Measurements from ENCODE around the gene TMEM9.

The TMEM9 gene

DNA sequence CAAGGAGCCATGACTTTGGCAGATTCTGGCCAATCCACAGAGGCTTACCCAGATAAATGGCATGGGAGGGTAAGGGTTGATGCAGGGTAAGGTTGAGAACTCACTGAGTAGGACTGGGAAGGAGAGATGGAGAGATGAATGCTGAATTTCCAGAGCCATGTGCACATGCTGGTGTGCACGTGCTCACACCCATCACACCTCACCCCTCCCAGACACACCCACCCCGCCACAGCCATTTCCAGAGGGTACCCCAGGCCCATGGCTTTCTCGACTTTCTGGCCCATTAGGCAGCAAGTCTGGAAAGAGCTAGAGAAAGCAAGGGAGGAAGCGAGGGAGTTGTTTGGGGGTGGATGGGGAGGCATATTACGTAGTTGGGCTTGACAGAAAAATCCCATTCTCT is 43.7 kb downstream of the TMEM9 start:
- no peak for DNase-seq (ENCODE audit: low read depth in 2 of 3, low spot score in 1 of 3)

DNA sequence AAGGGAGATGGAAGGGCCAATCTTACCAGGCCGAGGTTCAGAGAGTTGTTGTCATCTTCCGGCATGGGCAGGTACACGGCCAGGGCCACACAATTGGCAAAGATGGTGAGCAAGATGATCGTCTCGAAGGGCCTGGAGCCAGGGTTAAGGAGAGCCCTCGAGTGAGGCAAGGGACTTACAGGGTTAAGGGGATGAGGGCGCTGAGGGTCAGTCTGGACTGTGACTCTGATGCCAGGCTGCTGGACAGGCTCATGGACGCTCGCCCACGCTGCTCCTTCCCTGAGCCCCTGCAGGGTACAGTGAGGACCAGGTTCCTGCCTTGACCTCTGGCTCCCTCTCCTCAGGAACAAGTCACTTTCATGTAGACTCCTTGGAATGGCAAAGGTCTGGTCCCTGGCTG is 44.1 kb downstream of the TMEM9 start:
- DNase-seq (ENCODE audit: low read depth in 2 of 3, low spot score in 1 of 3), result no peak

DNA sequence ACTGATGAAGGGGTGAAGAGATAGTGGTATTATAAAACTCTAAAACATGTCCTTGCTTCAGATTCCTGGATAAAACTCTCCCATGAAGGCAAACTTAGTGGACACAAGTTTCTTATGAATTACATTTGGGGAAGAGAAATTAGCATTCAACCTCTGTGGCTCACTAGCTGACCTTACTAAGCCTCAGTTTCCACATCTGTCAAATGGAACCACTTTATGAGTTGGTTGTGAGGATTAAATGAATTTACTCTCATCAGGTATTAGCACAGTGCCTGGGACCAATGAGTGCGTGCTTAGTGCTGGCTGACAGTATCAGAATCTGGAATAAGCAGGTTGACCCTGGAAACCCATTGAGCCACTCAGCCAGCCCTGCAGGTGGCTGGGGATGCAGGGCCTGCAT is 44.6 kb downstream of the TMEM9 start:
- DNase-seq (ENCODE audit: low read depth in 2 of 3, low spot score in 1 of 3), result no peak

DNA sequence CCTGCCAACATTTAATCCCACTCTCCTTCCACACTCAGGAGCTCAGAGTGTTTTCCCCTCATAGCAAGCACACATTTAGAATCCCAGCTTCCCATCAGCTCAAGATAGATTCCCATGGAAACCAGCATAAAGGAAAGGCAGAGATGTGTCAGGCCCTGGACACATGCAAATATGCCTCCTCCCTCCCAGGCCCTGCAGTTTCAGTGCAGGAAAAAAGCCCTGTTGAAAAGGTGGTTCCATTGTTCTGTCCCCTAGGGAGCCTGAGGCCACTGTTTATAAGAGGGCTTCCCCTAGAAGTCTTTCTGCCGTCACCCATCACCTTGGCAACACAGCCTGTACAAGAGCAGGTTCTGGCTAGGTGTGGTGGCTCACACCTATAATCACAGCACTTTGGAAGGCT is 45.7 kb downstream of the TMEM9 start:
- DNase-seq (ENCODE audit: low read depth in 2 of 3, low spot score in 1 of 3), result no peak

DNA sequence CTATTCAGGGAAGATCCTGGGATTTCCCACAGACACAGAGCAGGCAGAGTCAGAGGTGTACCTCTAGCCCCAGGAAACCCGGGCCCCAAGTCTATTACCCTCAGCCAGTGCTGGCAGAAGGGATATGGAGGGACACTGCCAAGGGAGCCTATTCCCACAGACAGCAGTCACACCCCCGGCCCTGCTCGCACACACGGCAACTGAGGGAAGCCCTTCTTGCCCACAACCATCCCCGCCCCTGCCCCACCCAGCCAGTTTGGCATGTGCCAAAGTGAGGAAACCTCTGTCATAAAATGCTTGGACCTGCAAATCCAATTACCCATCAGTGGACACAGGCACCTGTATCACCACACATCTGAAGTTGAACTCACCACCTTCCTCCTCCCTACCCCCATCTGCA is 48.6 kb downstream of the TMEM9 start:
- no peak for DNase-seq (ENCODE audit: low read depth in 2 of 3, low spot score in 1 of 3)

DNA sequence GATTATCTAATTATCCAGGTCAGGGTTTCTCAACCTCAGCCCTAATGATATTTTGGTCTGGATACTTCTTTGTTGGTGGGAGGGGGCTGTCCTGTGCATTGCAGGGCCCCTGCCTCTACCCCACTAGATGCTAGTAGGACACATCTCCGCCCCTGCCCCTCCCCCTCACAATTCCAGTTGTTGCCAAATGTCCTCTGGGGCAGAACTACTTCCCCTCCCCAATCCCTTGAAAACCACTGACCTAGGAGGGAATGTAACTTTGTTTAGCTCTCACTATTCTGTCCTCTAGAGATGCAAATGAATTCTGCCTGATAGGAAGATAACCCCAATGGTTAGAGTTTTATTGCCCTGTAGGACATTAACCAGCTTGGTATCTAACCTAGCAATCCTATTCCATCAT is 50.1 kb downstream of the TMEM9 start:
- DNase-seq (ENCODE audit: low read depth in 2 of 3, low spot score in 1 of 3), result no peak

DNA sequence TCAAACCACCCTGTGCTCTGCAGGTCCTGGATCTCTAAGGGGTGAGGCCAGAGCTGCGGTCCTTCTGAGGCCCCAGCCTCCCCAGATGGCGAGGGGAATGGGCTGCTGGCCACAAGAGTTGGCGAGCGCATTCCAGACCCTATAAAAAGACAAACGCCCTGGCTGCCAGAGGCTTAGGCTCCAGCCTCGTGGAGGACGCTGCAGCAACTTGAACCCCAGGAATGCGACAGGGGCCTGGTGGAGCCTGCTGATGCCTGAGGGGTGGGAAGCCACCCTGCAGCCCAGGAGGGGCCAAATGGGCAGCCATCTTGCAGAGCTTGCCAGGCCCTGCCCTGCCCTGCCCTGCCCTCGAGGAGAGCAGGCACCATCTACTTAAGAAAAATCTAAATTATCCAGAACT is 50.6 kb downstream of the TMEM9 start:
- no peak for DNase-seq (ENCODE audit: low read depth in 2 of 3, low spot score in 1 of 3)

DNA sequence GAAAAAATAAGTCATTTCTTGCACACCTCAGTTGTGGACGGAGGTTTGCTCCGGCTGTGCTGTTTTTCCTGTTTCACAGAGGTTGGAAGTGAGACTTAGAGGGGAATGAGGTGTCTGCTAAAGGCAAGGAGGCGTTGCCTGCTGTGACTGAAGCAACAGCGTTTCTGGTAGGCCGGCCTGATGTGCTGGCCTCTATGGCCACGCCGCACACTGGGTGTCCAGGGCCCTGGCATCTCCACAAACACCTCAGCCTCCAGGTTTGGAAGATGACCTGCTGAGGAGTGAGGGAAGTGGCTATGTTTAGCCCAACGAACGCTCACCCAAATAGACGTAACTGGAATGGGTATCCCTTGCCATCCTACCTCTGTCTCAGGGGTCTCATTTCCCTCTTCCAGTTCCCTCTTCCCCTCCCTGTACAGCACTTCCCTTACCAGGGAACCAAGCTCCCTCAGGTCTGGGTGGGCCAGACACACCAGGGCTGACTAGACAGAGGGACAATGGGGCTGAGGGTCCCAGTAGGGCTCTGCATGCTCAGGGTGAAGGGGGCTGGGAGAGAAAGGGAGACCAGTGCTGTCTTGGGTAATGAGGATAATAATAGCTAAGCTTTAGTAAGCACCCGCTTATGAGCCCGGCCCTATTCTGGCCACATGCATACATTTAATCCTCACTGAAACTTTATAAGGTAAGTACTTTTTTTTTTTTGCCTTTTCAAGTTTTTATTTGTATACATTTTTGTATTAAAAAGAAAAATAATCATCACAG is 53.9 kb downstream of the TMEM9 start:
- no peak for DNase-seq (ENCODE audit: low read depth in 2 of 3, low spot score in 1 of 3)

DNA sequence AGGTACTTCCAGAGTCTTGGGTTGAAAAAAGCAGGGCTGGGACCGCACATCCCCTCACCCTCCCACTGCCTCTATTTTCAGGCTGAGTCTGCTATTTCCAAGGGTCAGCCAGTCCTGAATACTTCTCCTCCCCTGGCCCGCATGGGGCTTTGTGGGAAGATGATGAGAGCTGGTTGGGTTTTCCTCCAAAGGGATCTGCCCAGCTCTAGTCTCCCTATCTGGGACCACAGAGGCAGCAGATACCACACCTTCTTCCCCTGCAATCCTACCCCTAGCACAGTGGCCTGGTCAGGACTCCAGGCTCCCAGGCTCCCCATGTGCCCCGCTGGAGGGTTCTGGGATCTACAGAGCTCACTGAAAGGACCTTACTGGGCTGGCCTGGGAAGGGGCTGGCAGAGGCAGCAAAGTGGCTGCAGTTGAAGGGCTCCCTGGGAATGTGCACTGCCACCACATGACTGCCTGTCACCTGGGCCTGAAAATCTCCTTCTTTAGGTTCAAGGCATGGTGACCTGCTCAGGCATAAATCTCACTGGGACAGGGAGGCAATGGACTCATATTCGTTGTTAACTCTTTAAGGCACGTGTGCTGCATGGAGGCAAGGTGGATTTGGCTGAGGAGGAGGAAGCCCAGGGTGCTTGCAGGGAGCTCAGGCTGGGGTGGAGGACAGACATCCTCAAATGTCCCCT is 55.1 kb downstream of the TMEM9 start:
- no peak for DNase-seq (ENCODE audit: low read depth in 2 of 3, low spot score in 1 of 3)

DNA sequence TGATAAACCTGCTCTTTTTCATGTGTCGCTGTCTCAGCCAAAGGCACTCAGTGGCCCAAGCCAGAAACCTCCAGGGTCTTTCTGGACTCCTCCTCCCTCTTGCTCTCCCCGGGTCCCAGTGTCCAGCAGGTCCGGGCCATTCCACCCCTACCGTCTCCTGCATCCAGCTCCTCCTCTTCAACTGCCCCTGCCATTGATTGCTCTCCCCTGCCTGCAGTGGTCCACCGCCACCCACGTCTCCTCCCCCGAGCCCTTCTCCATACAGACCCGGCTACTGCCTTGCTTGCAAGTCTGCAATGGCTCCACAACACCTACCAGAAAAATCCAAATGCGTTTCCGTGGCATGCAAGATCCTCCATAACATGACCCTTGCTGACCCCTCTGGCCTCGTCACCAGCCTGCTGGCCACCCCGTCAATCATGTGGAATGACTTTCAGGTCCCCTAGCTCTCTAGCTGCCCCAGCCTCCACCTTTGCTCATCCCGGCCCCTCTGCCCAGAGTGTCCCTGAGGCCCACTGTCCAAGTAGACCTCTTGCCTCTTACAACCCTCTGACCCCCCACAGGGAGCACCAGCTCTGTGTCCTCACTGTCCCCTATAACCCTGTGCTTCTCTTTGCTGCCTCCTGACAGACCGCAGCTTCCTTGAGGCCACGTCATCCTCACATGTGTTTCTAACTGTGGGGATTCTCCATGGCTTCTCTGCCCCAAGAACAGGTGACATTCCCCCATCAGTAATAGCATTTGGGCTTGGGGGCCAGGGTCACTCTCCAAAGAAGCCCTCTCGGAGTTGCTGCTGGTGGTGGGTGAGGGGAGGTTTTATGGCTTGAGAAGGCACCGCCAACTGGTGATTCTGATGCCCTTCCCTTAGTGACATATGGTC is 57.1 kb downstream of the TMEM9 start:
- no peak for DNase-seq (ENCODE audit: low read depth in 2 of 3, low spot score in 1 of 3)

DNA sequence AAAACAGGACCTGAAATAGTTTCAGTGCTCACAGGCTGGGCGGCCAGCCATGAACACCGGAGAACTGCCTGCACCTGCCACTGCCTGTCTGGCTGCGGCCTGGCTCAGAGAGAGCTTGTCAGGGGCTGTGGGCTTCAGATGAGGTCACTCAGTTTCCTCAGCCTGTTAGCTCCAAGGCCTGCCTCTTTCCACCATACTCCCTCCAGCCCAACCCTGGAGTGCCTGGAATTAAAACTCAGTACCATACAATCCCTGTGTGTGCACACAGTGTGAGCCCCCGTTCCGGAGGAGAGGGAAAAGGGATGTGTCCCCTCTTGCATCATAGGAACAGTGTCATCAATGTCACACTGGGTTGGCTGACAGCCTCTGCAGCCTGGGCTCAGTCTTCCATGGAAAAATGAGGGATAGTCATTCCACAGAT is 58.2 kb downstream of the TMEM9 start:
- no peak for DNase-seq (ENCODE audit: low read depth in 2 of 3, low spot score in 1 of 3)

DNA sequence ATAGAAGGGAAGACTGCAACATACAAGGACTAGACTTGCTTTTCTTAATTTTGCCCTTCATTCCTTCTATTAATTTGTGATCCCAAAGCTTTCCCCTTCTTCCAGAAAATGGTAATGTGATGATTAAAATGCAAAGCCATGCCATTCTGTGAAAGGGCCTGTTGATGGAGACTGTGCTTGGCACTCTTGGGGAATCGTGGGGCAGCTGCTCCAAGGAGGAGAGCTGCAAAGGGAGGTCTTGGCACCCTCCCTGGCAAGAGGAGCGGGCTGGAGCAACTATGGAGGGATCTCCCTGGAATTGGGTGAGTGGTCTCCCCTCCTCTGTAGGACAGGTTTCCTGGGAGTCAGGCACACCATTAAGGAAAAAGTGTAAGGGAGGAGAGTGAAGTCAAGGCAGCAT is 58.7 kb downstream of the TMEM9 start:
- DNase-seq (ENCODE audit: low read depth in 2 of 3, low spot score in 1 of 3), result no peak

DNA sequence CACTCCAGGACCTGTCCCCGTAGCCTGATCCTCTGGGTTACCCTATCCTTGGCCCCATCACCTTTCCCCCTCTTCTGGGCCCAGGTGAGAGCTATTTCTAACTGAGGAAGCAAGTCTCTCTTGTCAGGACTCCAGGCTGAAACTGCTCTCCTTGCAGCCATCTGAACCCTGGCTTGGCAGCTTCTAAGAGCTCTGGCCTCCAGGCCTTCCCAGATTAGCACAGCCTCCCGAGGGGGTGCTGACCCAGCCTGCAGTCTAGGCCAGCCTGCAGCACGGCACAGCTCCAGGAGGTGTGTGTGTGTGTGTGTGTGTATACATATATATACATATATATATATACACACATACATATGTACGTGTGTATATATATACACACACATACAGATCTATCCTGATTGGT is 59.4 kb downstream of the TMEM9 start:
- no peak for DNase-seq (ENCODE audit: low read depth in 2 of 3, low spot score in 1 of 3)

DNA sequence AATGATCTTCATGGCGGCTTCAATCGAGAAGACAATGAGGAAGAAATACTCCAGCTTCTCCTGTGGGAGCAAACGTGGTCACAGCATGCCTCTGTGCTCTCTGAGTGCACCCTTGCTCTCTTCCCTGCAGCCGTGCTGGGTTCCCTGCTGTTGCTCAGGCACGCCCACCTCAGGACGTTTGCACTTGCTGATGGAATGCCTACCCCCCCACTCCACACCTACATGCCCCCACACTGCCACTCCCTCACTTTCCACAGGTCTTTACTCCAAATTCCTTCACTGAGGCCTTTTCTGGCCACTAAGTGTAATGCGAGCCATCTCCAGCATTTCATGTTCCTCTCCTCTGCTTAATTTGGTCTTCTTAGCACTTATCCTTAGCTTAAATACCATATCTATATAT is 60.3 kb downstream of the TMEM9 start:
- DNase-seq (ENCODE audit: low read depth in 2 of 3, low spot score in 1 of 3), result no peak

DNA sequence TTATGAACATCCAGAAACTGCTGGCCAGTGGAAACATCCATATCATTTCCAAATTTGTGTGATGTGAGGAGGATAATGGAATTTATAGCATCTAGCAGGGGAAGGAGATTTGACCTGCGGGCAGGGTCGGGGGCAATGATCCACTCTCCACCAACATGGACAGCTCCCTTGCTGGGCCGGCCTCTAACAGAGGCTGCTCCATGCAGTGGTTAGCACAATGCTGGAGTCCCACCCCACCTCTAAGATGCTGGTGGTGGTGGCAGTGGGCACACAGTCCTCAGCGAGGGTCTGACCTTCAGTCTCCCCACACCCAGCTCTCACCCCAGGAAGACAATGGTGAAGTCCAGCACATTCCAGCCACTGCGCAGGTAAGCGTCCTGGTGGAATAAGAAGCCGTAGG is 60.7 kb downstream of the TMEM9 start:
- DNase-seq (ENCODE audit: low read depth in 2 of 3, low spot score in 1 of 3), result no peak

DNA sequence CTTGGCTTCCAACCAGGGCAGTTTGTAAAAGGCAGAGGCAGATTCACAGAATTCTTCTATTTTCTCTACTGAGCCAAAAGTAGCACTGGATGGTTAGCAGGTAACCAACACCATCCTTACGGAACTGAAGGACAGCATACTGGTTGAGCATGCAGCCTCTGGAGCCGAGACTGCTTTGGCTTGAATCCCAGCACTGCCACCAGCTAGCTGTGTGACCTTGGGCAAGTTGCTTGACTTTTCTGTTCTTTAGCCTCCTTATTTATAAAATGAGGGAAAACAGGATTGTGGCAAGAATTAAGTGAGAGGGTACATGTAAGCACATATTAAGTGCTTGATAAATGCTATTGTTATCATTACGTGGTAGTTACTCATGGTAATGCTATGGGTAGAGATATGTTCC is 61.5 kb downstream of the TMEM9 start:
- DNase-seq (ENCODE audit: low read depth in 2 of 3, low spot score in 1 of 3), result no peak

DNA sequence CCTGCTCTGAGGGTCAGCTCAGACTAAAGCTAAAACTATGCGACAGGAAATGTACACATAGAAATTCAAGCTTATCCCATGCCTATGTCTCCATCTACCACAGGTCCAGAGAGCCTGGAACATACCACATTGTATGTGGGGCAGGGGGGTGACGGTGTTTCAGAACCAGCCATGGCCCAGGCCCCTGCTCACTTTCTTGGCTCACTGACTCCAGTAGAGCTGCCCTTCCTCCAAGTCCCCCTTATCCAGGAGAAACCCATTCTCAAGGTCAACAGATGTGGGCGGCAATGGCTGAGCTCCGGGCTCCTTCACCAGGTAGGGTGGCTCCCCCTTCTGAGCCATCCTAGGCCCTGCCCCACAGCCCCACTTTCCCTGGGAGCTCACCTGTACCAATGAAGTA is 63.0 kb downstream of the TMEM9 start:
- no peak for DNase-seq (ENCODE audit: low read depth in 2 of 3, low spot score in 1 of 3)

DNA sequence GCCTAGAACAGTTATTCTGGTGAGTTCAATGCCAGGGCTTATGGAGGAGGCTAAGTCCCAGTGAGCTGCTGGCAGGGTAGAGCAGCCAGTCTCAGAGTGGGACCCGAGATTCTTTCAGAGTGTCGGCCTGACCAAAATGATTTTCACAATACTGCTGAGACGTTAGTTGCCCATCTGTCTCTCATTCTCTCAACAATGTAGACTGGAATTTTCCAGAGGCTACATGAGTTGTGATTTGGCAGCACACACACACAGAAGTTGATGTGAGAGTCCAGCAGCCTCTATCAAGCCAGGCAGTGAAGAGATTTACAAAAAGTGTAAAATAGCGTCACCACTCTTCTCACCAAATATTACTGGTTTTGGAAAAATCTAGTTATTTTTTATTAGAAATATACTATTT is 63.7 kb downstream of the TMEM9 start:
- no peak for DNase-seq (ENCODE audit: low read depth in 2 of 3, low spot score in 1 of 3)

DNA sequence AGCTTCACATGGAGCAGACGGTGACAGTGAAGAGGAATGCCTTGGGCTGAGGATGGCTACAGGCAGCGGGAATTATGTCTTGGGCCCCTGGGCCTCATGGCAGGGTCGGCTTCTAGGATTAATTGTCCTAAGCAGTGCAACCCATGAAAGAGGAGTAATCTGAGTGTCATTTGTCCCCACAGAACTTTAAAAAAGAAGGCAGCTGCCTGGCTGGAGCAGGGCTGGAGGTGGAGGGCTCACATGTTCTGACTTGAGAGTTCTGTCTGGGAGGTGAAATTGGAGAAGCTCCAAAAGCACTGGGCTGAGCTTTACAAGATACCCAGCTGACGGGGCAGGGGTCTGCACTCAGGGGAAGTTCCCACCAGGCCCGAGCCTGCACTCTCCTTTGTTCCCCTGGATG is 64.7 kb downstream of the TMEM9 start:
- DNase-seq (ENCODE audit: low read depth in 2 of 3, low spot score in 1 of 3), result no peak

DNA sequence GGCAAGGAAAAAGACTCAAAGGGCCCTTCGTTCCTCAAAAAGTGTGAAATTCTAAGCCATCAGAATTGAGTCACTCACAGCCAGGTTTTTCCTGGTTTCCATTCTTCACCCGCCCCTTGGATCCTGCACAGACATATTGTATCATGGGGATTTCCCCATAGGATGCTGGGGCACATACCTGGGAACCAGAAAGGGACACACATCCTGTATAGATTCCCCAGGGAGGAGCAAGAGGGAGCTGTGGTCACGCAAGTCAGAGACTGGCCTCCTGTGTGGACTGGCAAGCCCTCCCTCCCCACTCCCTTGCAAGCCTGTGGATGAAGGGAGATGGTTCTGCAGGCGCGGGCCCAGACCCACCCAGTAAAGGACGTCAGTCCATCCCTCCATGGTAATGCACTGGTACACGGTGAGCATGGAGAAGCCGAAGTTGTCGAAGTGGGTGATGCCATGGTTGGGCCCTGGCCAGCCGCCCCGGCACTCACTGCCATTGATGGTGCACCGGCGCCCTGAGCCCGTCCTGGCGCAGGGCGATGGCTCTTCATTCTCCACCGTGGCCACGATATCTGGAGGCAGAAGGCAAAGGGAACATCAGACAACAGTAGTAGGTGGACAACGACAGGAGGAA is 65.3 kb downstream of the TMEM9 start:
- DNase-seq (ENCODE audit: low read depth in 2 of 3, low spot score in 1 of 3), result no peak

DNA sequence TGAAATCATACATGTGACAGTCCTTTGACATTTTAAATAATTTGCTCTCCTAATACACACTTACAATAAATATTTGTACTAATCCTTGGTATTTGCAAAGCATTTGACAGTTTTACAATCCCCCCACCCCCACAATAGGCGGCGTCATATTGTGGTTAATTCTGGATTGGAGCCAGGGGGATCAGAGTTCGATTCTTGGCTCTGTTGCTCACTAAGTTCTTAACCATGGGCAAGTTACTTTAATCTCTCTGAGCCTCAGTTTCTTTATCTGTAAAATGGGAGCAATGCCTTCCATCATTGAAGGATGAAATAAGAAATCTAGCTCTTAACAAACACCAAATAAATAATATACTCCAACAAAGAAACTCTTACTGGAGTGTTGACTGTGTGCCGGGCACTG is 65.9 kb downstream of the TMEM9 start:
- no peak for DNase-seq (ENCODE audit: low read depth in 2 of 3, low spot score in 1 of 3)

Data from stimulated activated CD4-positive, alpha-beta T cell treated with anti-CD3 and anti-CD28 coated beads, Interleukin-12 subunit alpha, Interleukin-12 subunit beta, amount 100 ng/mL, for 48 hours (primary cell).